ENCODE data around the gene CYP46A1.

CYP46A1 gene

GRCh38 chr14:99696929-99697328, 12.8 kb downstream of the CYP46A1 start:
- DNase-seq (ENCODE audit: extremely low read depth, insufficient read length), result no peak
- Histone ChIP-seq H3K27me3 (replicated peaks; ENCODE audit: control insufficient read depth, insufficient read depth, low read length) (no peaks in the 10 kb centered on the region), H3K4me3 (replicated peaks; ENCODE audit: low read depth, low read length) (no peak overlapping the region), H3K36me3 (ENCODE audit: control insufficient read depth, insufficient read depth, low read length) (no peaks in the 10 kb centered on the region)
- TF ChIP-seq, protein P1, sequence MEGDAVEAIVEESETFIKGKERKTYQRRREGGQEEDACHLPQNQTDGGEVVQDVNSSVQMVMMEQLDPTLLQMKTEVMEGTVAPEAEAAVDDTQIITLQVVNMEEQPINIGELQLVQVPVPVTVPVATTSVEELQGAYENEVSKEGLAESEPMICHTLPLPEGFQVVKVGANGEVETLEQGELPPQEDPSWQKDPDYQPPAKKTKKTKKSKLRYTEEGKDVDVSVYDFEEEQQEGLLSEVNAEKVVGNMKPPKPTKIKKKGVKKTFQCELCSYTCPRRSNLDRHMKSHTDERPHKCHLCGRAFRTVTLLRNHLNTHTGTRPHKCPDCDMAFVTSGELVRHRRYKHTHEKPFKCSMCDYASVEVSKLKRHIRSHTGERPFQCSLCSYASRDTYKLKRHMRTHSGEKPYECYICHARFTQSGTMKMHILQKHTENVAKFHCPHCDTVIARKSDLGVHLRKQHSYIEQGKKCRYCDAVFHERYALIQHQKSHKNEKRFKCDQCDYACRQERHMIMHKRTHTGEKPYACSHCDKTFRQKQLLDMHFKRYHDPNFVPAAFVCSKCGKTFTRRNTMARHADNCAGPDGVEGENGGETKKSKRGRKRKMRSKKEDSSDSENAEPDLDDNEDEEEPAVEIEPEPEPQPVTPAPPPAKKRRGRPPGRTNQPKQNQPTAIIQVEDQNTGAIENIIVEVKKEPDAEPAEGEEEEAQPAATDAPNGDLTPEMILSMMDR (IDR thresholded peaks at IDR 0.05; ENCODE audit: insufficient read depth, low read length, poor library complexity, severe bottlenecking), result no peak

- Histone ChIP-seq H3K4me3 (replicated peaks; ENCODE audit: low read depth, low read length) (no peak overlapping the region), H3K27me3 (replicated peaks; ENCODE audit: control insufficient read depth, insufficient read depth, low read length) (no peaks in the 10 kb centered on the region), H3K36me3 (ENCODE audit: control insufficient read depth, insufficient read depth, low read length) (no peaks in the 10 kb centered on the region)
- TF ChIP-seq, protein P1 (IDR thresholded peaks at IDR 0.05; ENCODE audit: insufficient read depth, low read length, poor library complexity, severe bottlenecking), result no peak
- no peak for DNase-seq (ENCODE audit: extremely low read depth, insufficient read length)
Observed at GRCh38 chr14:99698236-99698635, 14.1 kb downstream of the CYP46A1 start.

GRCh38 chr14:99698642-99699041, 14.5 kb downstream of the CYP46A1 start:
- no peak for DNase-seq (ENCODE audit: extremely low read depth, insufficient read length)
- Histone ChIP-seq H3K36me3 (ENCODE audit: control insufficient read depth, insufficient read depth, low read length) (no peaks in the 10 kb centered on the region), H3K4me3 (replicated peaks; ENCODE audit: low read depth, low read length) (no peak overlapping the region), H3K27me3 (replicated peaks; ENCODE audit: control insufficient read depth, insufficient read depth, low read length) (no peaks in the 10 kb centered on the region)
- TF ChIP-seq, protein P1 (IDR thresholded peaks at IDR 0.05; ENCODE audit: insufficient read depth, low read length, poor library complexity, severe bottlenecking), result no peak

GRCh38 chr14:99699085-99699760, 15.1 kb downstream of the CYP46A1 start:
- Histone ChIP-seq H3K36me3 (ENCODE audit: control insufficient read depth, insufficient read depth, low read length) (no peaks in the 10 kb centered on the region), H3K4me3 (replicated peaks; ENCODE audit: low read depth, low read length) (no peak overlapping the region), H3K27me3 (replicated peaks; ENCODE audit: control insufficient read depth, insufficient read depth, low read length) (no peaks in the 10 kb centered on the region)
- no peak for DNase-seq (ENCODE audit: extremely low read depth, insufficient read length)
- TF ChIP-seq, protein P1 (IDR thresholded peaks at IDR 0.05; ENCODE audit: insufficient read depth, low read length, poor library complexity, severe bottlenecking), result no peak

- DNase-seq (ENCODE audit: extremely low read depth, insufficient read length), result no peak
- no peaks in the 10 kb centered on the region for H3K36me3 ChIP-seq (ENCODE audit: control insufficient read depth, insufficient read depth, low read length)
- H3K27me3 ChIP-seq (replicated peaks; ENCODE audit: control insufficient read depth, insufficient read depth, low read length), result no peaks in the 10 kb centered on the region
- TF ChIP-seq, protein P1 (IDR thresholded peaks at IDR 0.05; ENCODE audit: insufficient read depth, low read length, poor library complexity, severe bottlenecking), result no peak
- H3K4me3 ChIP-seq (replicated peaks; ENCODE audit: low read depth, low read length), result no peak overlapping the region
Observed at GRCh38 chr14:99699861-99700260, 15.8 kb downstream of the CYP46A1 start.

- Histone ChIP-seq H3K27me3 (replicated peaks; ENCODE audit: control insufficient read depth, insufficient read depth, low read length) (no peaks in the 10 kb centered on the region), H3K36me3 (ENCODE audit: control insufficient read depth, insufficient read depth, low read length) (no peaks in the 10 kb centered on the region), H3K4me3 (replicated peaks; ENCODE audit: low read depth, low read length) (no peak overlapping the region)
- DNase-seq (ENCODE audit: extremely low read depth, insufficient read length), result no peak
- TF ChIP-seq, protein P1 (IDR thresholded peaks at IDR 0.05; ENCODE audit: insufficient read depth, low read length, poor library complexity, severe bottlenecking), result no peak
Observed at GRCh38 chr14:99700379-99700778, 16.3 kb downstream of the CYP46A1 start.

All from GM06990 (cell line).